PC-9 (cell line): Measurements from ENCODE around the gene UNC5CL. TPM values are rescaled to one million over a fixed set of nuclear protein-coding genes. Genes with fewer than 3 reads are reported as not detected.

Source experiments
- BruUV-seq: library from RNA; stranded (reverse); fragments of 400-500 nt; replicated peaks from 2 replicates; lab custom pipeline; 2021; lab: Mats Ljungman, UMichigan
- CTCF ChIA-PET: fragments of 300-600 bp; sonication (Branson Sonifier 250); formaldehyde crosslinking; loops from one replicate; lab custom pipeline; 2022; ENCODE audit warnings: antibody characterized with exemption; lab: Charles Lee
- POLR2A ChIA-PET: fragments of 300-600 bp; sonication (Branson Sonifier 250); formaldehyde crosslinking; loops from one replicate; lab custom pipeline; 2022; ENCODE audit warnings: antibody characterized with exemption; ENCODE audit not compliant: unreplicated experiment; lab: Charles Lee
- DNase-seq, 2 experiments: peaks; one replicate each; pipeline versions ENCODE4 v3.0.0 to v3.0.0-alpha.2; 2015 to 2022; ENCODE audit warnings: mixed read lengths in 1 of 2
- H2AFZ ChIP-seq: fragments of 200-600 bp; sonication (generic); 2 replicates; pipeline ENCODE4 v1.8.1; 2017; ENCODE audit warnings: antibody characterized with exemption
- H3F3A ChIP-seq: fragments of 200-600 bp; sonication (generic); 2 replicates; pipeline ENCODE4 v1.8.1; 2017; ENCODE audit warnings: antibody characterized with exemption, mild to moderate bottlenecking, low read depth; ENCODE audit not compliant: insufficient read depth
- H3K27ac ChIP-seq: fragments of 200-600 bp; sonication (generic); 2 replicates; pipeline ENCODE4 v1.6.1; 2016; ENCODE audit warnings: mixed run types
- H3K27me3 ChIP-seq: fragments of 200-600 bp; sonication (generic); 2 replicates; pipeline ENCODE4 v1.6.1; 2016; ENCODE audit warnings: low read depth, mixed run types; ENCODE audit not compliant: insufficient read depth
- H3K36me3 ChIP-seq: fragments of 200-600 bp; sonication (generic); 2 replicates; pipeline ENCODE4 v1.6.1; 2016; ENCODE audit warnings: low read depth, mixed run types
- H3K4me1 ChIP-seq: fragments of 200-600 bp; sonication (generic); replicated peaks from 2 replicates; pipeline ENCODE4 v1.6.1; 2016; ENCODE audit warnings: mixed run types; ENCODE audit not compliant: insufficient read depth
- H3K4me2 ChIP-seq: fragments of 200-600 bp; sonication (generic); 2 replicates; pipeline ENCODE4 v1.6.1; 2017; ENCODE audit warnings: mixed run types
- H3K4me3 ChIP-seq: fragments of 200-600 bp; sonication (generic); 2 replicates; pipeline ENCODE4 v1.6.1; 2016; ENCODE audit warnings: mixed run types
- H3K79me2 ChIP-seq: fragments of 200-600 bp; sonication (generic); 2 replicates; pipeline ENCODE4 v1.6.1; 2017; ENCODE audit warnings: low read depth, mixed run types
- H3K9me2 ChIP-seq: fragments of 200-600 bp; sonication (generic); 2 replicates; pipeline ENCODE4 v1.8.1; 2017; ENCODE audit warnings: mild to moderate bottlenecking; ENCODE audit not compliant: insufficient read depth
- H3K9me3 ChIP-seq: fragments of 200-600 bp; sonication (generic); 2 replicates; pipeline ENCODE4 v1.8.1; 2016; ENCODE audit warnings: low read depth; ENCODE audit not compliant: insufficient read depth
- H4K20me1 ChIP-seq: fragments of 200-600 bp; sonication (generic); 2 replicates; pipeline ENCODE4 v1.8.1; 2017; ENCODE audit not compliant: insufficient read depth
- EZH2 ChIP-seq: fragments of 200-600 bp; sonication (generic); IDR thresholded peaks from 2 replicates; pipeline ENCODE4 v1.8.0; 2017; ENCODE audit warnings: antibody characterized with exemption, low read depth
- intact Hi-C: fragments of 100-400 bp; cut with micrococcal nuclease; formaldehyde crosslinking; loops from one replicate; pipeline ENCODE4 v1.10.0; 2022; ENCODE audit not compliant: unreplicated experiment
- total RNA-seq: library from RNA; stranded (reverse); gene quantifications from 2 replicates; pipeline ENCODE4 v1.2.3, GENCODE V29; 2021
- TF ChIP-seq, protein P1 (sequence below): fragments of 200-600 bp; sonication (generic); conservative IDR thresholded peaks from 2 replicates; pipeline ENCODE4 v1.6.1; 2017; ENCODE audit warnings: mixed run types, antibody characterized with exemption, mild to moderate bottlenecking, moderate library complexity

The UNC5CL gene
- total RNA-seq, 1 experiment from 2014 or later: 1.7 TPM

DNA sequence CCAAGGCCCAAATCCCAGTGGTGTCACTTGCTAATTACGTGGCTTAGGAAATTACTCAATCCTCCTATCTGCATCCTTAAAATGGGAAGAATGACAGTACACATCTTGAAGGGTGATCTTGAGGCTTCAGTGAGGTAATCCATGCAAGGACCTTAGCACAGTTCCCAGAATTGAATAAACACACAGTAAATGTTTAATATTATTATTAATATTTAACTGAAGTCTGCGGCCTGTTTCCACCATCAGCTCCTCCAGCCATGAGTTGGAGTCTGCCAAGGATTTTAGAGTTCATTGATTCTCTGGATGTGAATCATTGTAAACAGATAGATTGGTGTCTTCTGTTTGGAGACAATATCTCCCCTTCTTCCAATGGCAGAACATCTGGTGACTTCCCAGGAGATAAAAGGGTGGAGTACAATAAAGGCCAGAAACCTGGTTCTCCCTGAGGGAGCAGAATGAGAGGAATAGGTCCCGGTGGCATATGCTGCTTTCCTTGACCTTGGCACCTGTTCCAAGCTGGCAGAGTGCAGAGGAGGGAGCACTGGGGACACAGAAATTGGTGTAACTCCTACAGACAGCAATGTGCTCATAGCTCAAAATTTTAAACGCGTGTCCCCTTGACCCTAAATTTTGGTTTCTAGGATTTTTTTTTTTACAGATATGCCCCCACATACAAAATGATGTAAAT lies 25.4 kb downstream of the UNC5CL start:
- no peak for DNase-seq
- Histone ChIP-seq H3K36me3 (no peaks in the 10 kb centered on the region), H3K9me2 (no peaks in the 10 kb centered on the region), H3K4me1 (no peaks in the 10 kb centered on the region), H2AFZ (no peak overlapping the region), H3K4me2 (no peak overlapping the region), H3K27me3 (peaks cover 10% of the 10 kb centered on the region; the same call in 1 of the 2 replicates), H3K9me3 (no peaks in the 10 kb centered on the region), H3F3A (no peaks in the 10 kb centered on the region), H3K27ac (no peak overlapping the region), H3K79me2 (no peaks in the 10 kb centered on the region), H4K20me1 (no peaks in the 10 kb centered on the region), H3K4me3 (no peak overlapping the region)
- BruUV-seq: no TSS peak
- POLR2A ChIA-PET: no interaction called here
- CTCF ChIA-PET: no interaction called here
- no peak for TF ChIP-seq EZH2
- TF ChIP-seq, protein P1, sequence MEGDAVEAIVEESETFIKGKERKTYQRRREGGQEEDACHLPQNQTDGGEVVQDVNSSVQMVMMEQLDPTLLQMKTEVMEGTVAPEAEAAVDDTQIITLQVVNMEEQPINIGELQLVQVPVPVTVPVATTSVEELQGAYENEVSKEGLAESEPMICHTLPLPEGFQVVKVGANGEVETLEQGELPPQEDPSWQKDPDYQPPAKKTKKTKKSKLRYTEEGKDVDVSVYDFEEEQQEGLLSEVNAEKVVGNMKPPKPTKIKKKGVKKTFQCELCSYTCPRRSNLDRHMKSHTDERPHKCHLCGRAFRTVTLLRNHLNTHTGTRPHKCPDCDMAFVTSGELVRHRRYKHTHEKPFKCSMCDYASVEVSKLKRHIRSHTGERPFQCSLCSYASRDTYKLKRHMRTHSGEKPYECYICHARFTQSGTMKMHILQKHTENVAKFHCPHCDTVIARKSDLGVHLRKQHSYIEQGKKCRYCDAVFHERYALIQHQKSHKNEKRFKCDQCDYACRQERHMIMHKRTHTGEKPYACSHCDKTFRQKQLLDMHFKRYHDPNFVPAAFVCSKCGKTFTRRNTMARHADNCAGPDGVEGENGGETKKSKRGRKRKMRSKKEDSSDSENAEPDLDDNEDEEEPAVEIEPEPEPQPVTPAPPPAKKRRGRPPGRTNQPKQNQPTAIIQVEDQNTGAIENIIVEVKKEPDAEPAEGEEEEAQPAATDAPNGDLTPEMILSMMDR: no peak
- intact Hi-C loops: no loop called here

DNA sequence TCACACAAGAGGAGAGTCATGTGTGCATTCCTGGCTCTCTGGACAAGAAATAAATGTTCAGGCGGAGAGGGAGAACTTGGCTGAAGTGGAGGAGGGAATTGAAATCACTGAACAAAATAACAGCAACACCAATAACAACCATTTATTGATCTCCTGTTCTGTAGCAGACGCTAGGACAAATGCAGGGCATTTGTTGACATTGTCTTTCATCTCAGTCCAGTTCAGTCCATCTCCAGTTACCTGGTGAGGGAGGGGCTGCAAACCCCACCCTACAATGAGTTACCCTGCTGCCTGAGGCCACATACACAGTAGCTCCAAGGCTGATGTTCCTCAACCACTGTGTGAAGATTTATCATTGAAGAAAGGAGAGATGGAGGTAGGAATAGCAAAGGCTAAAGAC lies 27.3 kb downstream of the UNC5CL start:
- H3K27ac ChIP-seq: no peak overlapping the region
- no TSS peak for BruUV-seq
- TF ChIP-seq EZH2: no peak
- TF ChIP-seq, protein P1: no peak
- H3K27me3 ChIP-seq: peaks cover 10% of the 10 kb centered on the region; the same call in 1 of the 2 replicates
- H3K4me3 ChIP-seq: no peak overlapping the region
- H3K36me3 ChIP-seq: no peaks in the 10 kb centered on the region
- no peaks in the 10 kb centered on the region for H3K9me2 ChIP-seq
- no peaks in the 10 kb centered on the region for H3K79me2 ChIP-seq
- H3K4me1 ChIP-seq: no peaks in the 10 kb centered on the region
- ChIA-PET POLR2A (no interaction called here), CTCF (no interaction called here)
- no peak for DNase-seq
- H2AFZ ChIP-seq: no peak overlapping the region
- H3K9me3 ChIP-seq: no peaks in the 10 kb centered on the region
- H3F3A ChIP-seq: no peaks in the 10 kb centered on the region
- H4K20me1 ChIP-seq: no peaks in the 10 kb centered on the region
- H3K4me2 ChIP-seq: no peak overlapping the region
- intact Hi-C loops: no loop called here

DNA sequence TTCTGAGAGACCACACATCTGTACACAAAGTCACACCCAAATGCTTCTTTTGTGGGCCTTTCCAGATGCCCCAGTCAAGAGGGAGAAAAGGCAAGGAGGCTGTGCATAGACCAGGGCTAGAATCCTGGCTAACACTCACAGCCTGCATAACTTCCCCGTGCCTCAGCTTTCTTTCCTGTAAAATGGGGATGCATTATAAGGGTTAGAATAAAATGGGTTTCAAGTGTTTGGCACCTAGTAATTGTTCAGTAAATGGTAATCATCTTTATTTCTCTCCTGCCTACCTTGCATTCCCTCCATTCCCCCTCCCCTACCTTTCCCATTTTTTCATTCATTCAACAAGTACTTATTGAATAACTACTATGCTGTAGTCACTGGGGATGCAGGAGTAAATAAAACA lies 29.4 kb downstream of the UNC5CL start:
- Histone ChIP-seq H3K27ac (no peak overlapping the region), H3F3A (no peaks in the 10 kb centered on the region), H3K4me1 (no peaks in the 10 kb centered on the region), H3K9me2 (no peaks in the 10 kb centered on the region), H3K9me3 (no peaks in the 10 kb centered on the region), H3K4me2 (no peak overlapping the region), H3K4me3 (no peak overlapping the region), H3K79me2 (no peaks in the 10 kb centered on the region), H3K27me3 (peaks cover 12% of the 10 kb centered on the region; the same call in 1 of the 2 replicates), H4K20me1 (no peaks in the 10 kb centered on the region), H2AFZ (no peak overlapping the region), H3K36me3 (no peaks in the 10 kb centered on the region)
- DNase-seq: no peak
- TF ChIP-seq EZH2: no peak
- TF ChIP-seq, protein P1: no peak
- ChIA-PET CTCF (no interaction called here), POLR2A (interaction anchor here (0.6 kb wide), 1 partner anchor 12 kb away, joined by 4 read pairs; no protein-coding TSS in a partner anchor)
- intact Hi-C loops: loop anchor here (5.0 kb wide), 1 partner anchor 112 kb away; no protein-coding TSS in a partner anchor
- no TSS peak for BruUV-seq
